ENCODE measurements around the gene RIC1. TPM values are rescaled to one million over a fixed set of nuclear protein-coding genes. Genes with fewer than 3 reads are reported as not detected.

The RIC1 gene
- total RNA-seq, 1 experiment from 2014 or later, result 25.5 TPM

GRCh38 chr9:5760338-5760737, 131.4 kb downstream of the RIC1 start:
- H4K20me1 ChIP-seq (ENCODE audit: insufficient read depth), result no peaks in the 10 kb centered on the region
- H3K9me3 ChIP-seq (ENCODE audit: control insufficient read depth in 1 of 2, insufficient read depth in 1 of 2, low read depth in 1 of 2, low read length in 2 of 2), result no peaks in the 10 kb centered on the region
- H3K27me3 ChIP-seq (ENCODE audit: insufficient read depth, low read length), result no peaks in the 10 kb centered on the region
- H2AFZ ChIP-seq (ENCODE audit: low read depth, low read length, poor library complexity, severe bottlenecking), result no peak overlapping the region
- POLR2A ChIA-PET, result no interaction called here
- no peak overlapping the region for H3K4me3 ChIP-seq (replicated peaks in 1 of 2; ENCODE audit: low read depth in 1 of 2, low read length in 2 of 2)
- no peak overlapping the region for H3K27ac ChIP-seq (ENCODE audit: low read depth, low read length)
- H3K9me2 ChIP-seq (ENCODE audit: insufficient read depth), result no peaks in the 10 kb centered on the region
- no peak for DNase-seq (ENCODE audit: low read depth, low spot score)
- CTCF ChIA-PET, result no interaction called here
- TF ChIP-seq SRF (IDR thresholded peaks at IDR 0.05; ENCODE audit: low read depth) (no peak), EZH2 (IDR thresholded peaks at IDR 0.05) (no peak), POLR2AphosphoS5 (IDR thresholded peaks at IDR 0.05; ENCODE audit: low read depth, low read length) (no peak), JUND (IDR thresholded peaks at IDR 0.05) (no peak), ZFX (IDR thresholded peaks at IDR 0.05) (no peak), CEBPB (IDR thresholded peaks at IDR 0.05; ENCODE audit: low read depth) (no peak), SP1 (IDR thresholded peaks at IDR 0.05; ENCODE audit: low read depth) (no peak), REST (IDR thresholded peaks at IDR 0.05; ENCODE audit: low read depth) (no peak), TCF7L2 (IDR thresholded peaks at IDR 0.05; ENCODE audit: borderline replicate concordance, extremely low read depth, insufficient read depth, insufficient read length) (no peak), CBX3 (IDR thresholded peaks at IDR 0.05; ENCODE audit: low read depth) (no peak), ELF1 (IDR thresholded peaks at IDR 0.05; ENCODE audit: borderline replicate concordance, low read depth) (no peak), POLR2A (IDR thresholded peaks at IDR 0.05; ENCODE audit: borderline replicate concordance, extremely low read depth, insufficient read depth, insufficient read length) (no peak), MAX (IDR thresholded peaks at IDR 0.05) (no peak), YY1 (IDR thresholded peaks at IDR 0.05; ENCODE audit: extremely low read depth, insufficient replicate concordance, low read depth, low read length) (no peak), EZH2phosphoT487 (IDR thresholded peaks at IDR 0.05; ENCODE audit: borderline replicate concordance) (no peak)
- intact Hi-C loops (cut with micrococcal nuclease), result no loop called here
- BruUV-seq (replicated peaks), result no TSS peak
- no peak overlapping the region for H3K9ac ChIP-seq (ENCODE audit: low read length)
- RAD21 ChIA-PET (ENCODE audit: low non-redundant PET in 1 of 2, low total read pairs in 2 of 2, uncharacterized antibody in 2 of 2, unreplicated experiment in 2 of 2), result no interaction called here
- H3K79me2 ChIP-seq (ENCODE audit: insufficient read depth, low read length), result no peaks in the 10 kb centered on the region
- no peak for ATAC-seq
- no peak overlapping the region for H3K4me2 ChIP-seq (ENCODE audit: low read length)
- no peaks in the 10 kb centered on the region for H3K4me1 ChIP-seq (ENCODE audit: control insufficient read depth in 1 of 2, insufficient read depth in 2 of 2, low read length in 2 of 2)
- peaks cover 8 to 29% of the 10 kb centered on the region in 2 experiments; a peak in 3 of 4 replicates for H3K36me3 ChIP-seq (ENCODE audit: control insufficient read depth in 1 of 2, insufficient read depth in 2 of 2, low read length in 2 of 2)

All from HCT116 (cell line).